ENCODE results near the gene ROM1. TPM values are rescaled to one million over a fixed set of nuclear protein-coding genes. Genes with fewer than 3 reads are reported as not detected.

Gene ROM1
- total RNA-seq, 4 donors from 2014 or later: 1.1 to 11.2 (median 5.5) TPM

DNA sequence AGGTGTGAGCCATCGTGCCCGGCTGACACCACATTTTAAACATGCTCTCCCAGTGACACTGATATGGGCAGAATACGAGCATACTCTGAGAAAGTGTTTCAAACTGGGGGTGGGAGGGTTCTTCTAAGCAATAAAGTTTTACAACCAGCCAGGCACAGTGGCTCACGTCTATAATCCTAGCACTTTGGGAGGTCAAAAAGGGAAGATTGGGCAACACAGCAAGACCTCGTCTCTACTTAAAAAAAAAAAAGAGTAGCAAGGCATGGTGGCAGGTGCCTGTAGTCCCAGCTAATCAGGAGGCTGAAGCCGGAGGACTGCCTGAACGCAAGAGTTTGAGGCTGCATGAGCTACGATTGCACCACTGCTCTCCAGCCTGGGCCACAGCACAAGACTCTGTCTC lies 31.2 kb downstream of the ROM1 start:
- TF ChIP-seq, protein P1, sequence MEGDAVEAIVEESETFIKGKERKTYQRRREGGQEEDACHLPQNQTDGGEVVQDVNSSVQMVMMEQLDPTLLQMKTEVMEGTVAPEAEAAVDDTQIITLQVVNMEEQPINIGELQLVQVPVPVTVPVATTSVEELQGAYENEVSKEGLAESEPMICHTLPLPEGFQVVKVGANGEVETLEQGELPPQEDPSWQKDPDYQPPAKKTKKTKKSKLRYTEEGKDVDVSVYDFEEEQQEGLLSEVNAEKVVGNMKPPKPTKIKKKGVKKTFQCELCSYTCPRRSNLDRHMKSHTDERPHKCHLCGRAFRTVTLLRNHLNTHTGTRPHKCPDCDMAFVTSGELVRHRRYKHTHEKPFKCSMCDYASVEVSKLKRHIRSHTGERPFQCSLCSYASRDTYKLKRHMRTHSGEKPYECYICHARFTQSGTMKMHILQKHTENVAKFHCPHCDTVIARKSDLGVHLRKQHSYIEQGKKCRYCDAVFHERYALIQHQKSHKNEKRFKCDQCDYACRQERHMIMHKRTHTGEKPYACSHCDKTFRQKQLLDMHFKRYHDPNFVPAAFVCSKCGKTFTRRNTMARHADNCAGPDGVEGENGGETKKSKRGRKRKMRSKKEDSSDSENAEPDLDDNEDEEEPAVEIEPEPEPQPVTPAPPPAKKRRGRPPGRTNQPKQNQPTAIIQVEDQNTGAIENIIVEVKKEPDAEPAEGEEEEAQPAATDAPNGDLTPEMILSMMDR (IDR thresholded peaks at IDR 0.05; ENCODE audit: low read depth): no peak

DNA sequence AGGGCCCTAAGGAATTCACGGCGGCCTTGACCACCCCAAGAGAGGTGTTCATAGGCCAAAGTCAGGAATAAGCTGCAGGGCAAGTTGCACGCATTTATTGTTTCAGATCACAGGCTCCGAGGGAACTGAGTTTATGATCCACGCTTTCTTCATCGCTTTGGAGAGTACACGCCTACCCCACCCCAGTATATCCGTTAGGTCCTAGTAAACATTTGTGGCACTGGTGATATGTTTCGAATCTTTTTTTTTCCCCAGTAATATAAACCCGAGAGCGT lies 32.6 kb downstream of the ROM1 start:
- TF ChIP-seq, protein P1 (IDR thresholded peaks at IDR 0.05; ENCODE audit: low read depth): no peak

DNA sequence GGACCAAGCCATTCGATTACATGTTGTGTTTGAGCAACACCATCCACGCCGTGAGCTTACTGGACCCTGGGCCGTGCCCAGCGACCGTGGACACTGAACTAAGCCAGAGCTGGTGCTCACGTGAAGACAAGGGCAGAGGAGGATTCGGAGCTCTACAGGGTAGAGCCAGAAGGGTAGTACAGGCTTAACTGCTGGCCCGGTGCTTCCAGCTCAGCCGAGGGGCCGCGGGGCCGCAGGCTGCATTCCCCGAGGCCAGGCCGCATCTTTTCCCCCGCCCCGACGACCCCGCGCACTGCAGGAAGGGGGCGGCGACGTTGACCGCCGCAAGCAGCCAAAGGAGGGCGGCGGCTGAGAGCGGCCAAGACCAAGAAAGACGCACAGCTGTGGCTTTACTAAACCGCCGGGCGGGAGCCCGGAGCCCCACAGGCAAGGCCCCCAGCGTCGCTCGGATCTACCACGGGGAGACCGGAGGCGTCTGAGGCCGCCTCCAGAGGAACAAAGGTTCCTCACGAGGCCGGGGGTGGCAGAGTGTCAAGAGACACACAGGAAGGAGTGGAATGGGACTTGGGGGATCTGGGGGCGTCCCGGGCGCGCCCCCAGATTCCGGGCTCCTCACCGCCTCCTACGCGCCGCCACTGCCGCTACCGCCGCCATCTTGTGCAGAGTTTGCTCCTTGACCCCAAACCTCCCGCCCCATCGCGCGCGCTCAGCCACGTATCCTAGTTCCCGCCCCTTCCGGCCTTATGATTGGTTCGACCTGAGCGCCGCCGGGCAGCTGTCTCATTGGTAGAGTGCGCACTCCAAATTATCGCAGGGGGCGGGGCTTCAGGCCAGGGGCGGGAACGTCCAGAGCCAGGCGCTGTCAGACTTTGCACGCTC lies 33.1 kb downstream of the ROM1 start, which contains the start of gene GANAB:
Gene GANAB, minus strand, starts transcription at position 668 of the 879 bp plus-strand sequence. Its CDS starts 14 bp downstream, at position 654.
- TF ChIP-seq, protein P1 (IDR thresholded peaks at IDR 0.05; ENCODE audit: low read depth): no peak

DNA sequence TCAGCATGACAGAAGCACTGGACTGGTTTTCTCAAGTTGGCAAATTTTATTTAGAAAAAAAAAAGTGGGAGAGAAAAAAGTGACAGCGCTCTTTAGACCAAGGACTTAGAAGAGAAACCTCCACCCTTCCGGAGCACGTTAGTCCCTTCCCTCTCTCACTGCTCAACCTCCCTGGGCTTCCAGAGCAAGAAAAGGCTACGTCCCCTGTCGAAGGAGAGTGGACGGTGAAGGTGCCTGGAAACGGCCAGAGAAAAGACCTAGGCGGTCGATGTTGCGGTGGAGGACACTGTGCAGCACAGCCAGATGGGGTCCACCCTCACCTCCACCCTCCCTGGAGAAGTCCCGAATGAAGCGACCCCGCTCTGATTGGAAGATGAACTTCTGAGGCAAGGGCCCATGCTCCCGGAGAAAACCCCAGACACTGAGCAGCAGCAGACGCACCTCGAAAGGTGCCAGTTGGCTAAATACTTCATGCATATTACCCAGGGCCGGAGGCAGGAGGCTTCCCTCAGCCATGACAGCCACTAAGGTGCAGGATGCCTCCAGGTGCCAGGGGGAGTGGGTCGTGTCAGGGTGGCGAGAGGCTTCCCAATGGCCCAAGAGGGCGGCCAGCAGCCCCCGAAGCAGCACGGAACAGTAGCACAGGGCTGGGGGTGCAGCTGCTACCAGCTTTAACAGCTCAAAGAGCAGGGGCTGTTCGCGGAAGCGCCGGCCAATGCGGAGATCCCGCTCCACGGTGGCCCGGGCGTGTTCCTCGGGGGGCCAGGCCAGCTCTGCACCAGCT lies 34.0 kb downstream of the ROM1 start:
- TF ChIP-seq, protein P1 (IDR thresholded peaks at IDR 0.05; ENCODE audit: low read depth): no peak

DNA sequence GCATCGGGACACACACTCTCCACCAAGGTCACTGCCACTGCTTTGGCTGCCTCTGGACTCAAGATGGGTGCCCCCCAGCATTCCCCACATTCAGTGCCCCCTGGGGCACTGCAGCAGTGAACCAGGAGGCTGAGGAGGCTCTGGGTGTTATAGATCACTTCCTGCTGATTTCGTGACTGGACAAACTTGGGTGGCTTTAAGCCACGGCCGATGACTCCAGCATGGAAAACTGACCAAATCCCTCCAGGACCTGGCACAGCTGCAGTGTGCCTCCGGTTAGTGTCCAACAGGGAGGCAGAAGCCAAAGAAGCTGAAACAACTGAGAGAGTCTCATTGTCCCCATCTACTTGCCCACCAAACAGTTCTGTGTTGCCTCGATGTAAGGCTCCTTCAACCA lies 34.5 kb downstream of the ROM1 start:
- TF ChIP-seq, protein P1 (IDR thresholded peaks at IDR 0.05; ENCODE audit: low read depth): no peak

DNA sequence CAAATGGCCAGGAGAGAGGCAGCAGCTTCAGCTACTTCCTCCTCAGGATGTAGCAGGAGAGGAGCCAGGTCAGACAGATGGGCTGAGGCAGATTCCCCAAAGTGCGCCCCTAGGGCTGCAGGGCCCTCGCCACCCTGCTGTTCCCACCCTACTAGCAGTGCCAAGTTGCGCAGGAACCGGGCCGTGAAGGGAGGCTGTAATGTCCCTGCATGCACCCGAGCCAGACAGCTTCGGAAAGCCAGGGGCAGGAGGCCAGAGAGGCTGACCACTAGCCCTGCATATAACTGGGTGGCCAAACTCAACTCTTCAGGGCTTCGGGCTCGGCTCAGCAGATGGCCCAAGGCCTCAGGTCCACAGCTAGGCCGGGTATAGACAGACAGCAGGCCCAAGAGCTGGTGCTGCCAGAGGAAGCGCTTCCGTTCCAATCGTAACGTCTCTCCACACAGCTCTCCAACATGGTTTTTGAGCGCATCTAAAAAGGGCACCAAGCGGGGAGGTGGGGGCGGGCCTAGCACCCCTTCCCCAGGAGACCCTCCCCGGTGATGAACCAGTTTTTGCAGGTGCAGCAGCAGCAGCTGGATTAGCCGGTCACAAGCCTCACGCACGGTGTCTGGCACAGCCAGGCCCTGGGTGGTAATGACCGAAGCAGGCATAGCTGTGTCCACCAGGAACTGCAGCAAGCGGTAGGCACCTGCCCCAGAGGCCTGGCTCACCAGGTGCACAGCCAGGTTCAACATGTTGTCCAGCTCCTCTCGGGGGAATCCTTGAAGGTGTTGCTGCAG lies 35.3 kb downstream of the ROM1 start:
- TF ChIP-seq, protein P1 (IDR thresholded peaks at IDR 0.05; ENCODE audit: low read depth): no peak
